Epithelial cell of prostate (primary cell): ENCODE measurements around the gene EPHA10.

Experiments used
- DNase-seq: peaks from one replicate; pipeline ENCODE4 v3.0.0-alpha.2; 2011; ENCODE audit warnings: low read depth, low spot score
- H3K27ac ChIP-seq: fragments of 450-650 bp; 2 replicates; pipeline ENCODE4 v1.5.1; 2017; ENCODE audit warnings: mild to moderate bottlenecking

The EPHA10 gene

GRCh38 chr1:37682334-37682987 lies 82.5 kb downstream of the EPHA10 start:
- no peak overlapping the region for H3K27ac ChIP-seq
- no peak for DNase-seq

GRCh38 chr1:37680933-37681332 lies 84.0 kb downstream of the EPHA10 start:
- DNase-seq = no peak
- no peak overlapping the region for H3K27ac ChIP-seq

- DNase-seq = no peak
- H3K27ac ChIP-seq = no peak overlapping the region
These were observed 87.1 kb downstream of the EPHA10 start for GRCh38 chr1:37677808-37678207.

- DNase-seq = no peak
- H3K27ac ChIP-seq = no peak overlapping the region
These were observed 87.8 kb downstream of the EPHA10 start for GRCh38 chr1:37677143-37677439.

- no peak for DNase-seq
- no peak overlapping the region for H3K27ac ChIP-seq
These were observed 88.4 kb downstream of the EPHA10 start for GRCh38 chr1:37676281-37677142.

GRCh38 chr1:37673920-37674319 lies 91.0 kb downstream of the EPHA10 start:
- DNase-seq = no peak
- no peak overlapping the region for H3K27ac ChIP-seq

GRCh38 chr1:37672136-37672870 lies 92.6 kb downstream of the EPHA10 start:
- H3K27ac ChIP-seq = no peak overlapping the region
- no peak for DNase-seq

- DNase-seq = no peak
- no peak overlapping the region for H3K27ac ChIP-seq
These were observed 93.7 kb downstream of the EPHA10 start for GRCh38 chr1:37671261-37671660.

- no peak for DNase-seq
- H3K27ac ChIP-seq = no peak overlapping the region
These were observed 94.8 kb downstream of the EPHA10 start for GRCh38 chr1:37670133-37670532.

- no peak overlapping the region for H3K27ac ChIP-seq
- DNase-seq = no peak
These were observed 97.8 kb downstream of the EPHA10 start for GRCh38 chr1:37667023-37667671.

- DNase-seq = no peak
- H3K27ac ChIP-seq = no peak overlapping the region
These were observed 98.6 kb downstream of the EPHA10 start for GRCh38 chr1:37666241-37666867.
